GM10266 (cell line): ENCODE data around the gene SHF.
"Not testable (repeated sequence)": the region's sequence is repeated elsewhere in the genome, so short reads cannot be mapped to it uniquely, and the experiment has no call there.

Source experiments
- DNase-seq: peaks from one replicate; pipeline ENCODE4 v3.0.0; 2012; ENCODE audit errors: extremely low spot score
- TF ChIP-seq, protein P1 (sequence below): IDR thresholded peaks from 2 replicates; pipeline ENCODE4 v1.5.1; 2012; ENCODE audit warnings: mild to moderate bottlenecking, low read depth; ENCODE audit not compliant: control insufficient read depth, insufficient read depth; ENCODE audit errors: missing control alignments

SHF gene, protein sequence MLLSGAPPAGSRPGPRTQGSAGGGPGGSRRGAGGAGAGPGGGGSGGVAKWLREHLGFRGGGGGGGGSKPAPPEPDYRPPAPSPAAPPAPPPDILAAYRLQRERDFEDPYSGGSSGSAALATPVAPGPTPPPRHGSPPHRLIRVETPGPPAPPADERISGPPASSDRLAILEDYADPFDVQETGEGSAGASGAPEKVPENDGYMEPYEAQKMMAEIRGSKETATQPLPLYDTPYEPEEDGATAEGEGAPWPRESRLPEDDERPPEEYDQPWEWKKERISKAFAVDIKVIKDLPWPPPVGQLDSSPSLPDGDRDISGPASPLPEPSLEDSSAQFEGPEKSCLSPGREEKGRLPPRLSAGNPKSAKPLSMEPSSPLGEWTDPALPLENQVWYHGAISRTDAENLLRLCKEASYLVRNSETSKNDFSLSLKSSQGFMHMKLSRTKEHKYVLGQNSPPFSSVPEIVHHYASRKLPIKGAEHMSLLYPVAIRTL

DNA sequence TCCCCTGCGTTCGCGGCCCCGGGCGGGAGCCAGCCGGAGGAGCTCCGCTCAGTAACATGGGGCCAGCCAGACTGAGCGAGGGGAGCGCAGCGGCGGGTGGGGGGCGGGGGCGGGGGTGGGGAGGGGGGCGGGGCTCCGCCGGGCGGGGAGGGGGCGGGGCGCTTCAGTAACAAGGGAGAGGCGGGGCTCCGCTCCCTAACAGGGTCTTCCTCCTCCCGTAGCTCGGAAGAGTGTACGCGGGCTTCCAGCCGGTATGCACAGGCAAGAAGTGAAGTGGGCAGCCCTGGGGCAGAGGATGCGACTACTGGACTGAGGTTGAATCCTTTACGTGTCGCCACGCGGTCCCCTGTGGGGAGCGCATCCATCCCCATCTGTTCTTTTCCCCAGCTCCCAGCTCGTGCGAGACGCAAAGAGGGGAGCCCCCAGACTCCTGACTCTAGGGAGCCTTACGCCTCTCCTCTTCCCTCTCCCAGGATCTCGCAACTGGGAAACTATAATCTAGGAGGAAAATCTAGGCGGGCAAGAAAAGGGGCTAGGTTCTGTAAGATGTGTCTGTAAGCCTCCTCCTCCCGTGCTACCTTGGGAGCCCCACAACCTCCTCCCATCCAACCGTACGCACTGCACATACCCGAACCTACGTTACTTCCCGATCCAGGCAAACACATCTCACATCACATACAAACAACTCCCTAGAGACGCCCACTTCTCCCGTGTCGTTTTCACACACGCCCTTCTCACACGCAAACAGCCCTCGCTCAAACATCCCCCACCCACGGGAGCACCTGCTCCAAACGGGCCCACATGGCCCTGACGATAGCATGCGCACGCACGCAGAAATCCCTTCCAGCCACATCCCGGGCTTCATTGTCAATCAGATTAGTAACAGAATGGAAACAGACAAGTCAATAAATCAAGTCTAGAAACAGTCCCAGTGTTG is at the start of gene SHF:
TSS of gene SHF (minus strand) at position 73 of the 937 bp plus-strand sequence. CDS start at position 58, 15 bp downstream.
- TF ChIP-seq, protein P1, sequence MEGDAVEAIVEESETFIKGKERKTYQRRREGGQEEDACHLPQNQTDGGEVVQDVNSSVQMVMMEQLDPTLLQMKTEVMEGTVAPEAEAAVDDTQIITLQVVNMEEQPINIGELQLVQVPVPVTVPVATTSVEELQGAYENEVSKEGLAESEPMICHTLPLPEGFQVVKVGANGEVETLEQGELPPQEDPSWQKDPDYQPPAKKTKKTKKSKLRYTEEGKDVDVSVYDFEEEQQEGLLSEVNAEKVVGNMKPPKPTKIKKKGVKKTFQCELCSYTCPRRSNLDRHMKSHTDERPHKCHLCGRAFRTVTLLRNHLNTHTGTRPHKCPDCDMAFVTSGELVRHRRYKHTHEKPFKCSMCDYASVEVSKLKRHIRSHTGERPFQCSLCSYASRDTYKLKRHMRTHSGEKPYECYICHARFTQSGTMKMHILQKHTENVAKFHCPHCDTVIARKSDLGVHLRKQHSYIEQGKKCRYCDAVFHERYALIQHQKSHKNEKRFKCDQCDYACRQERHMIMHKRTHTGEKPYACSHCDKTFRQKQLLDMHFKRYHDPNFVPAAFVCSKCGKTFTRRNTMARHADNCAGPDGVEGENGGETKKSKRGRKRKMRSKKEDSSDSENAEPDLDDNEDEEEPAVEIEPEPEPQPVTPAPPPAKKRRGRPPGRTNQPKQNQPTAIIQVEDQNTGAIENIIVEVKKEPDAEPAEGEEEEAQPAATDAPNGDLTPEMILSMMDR, result no peak
- peak; percentile 89 for DNase-seq

DNA sequence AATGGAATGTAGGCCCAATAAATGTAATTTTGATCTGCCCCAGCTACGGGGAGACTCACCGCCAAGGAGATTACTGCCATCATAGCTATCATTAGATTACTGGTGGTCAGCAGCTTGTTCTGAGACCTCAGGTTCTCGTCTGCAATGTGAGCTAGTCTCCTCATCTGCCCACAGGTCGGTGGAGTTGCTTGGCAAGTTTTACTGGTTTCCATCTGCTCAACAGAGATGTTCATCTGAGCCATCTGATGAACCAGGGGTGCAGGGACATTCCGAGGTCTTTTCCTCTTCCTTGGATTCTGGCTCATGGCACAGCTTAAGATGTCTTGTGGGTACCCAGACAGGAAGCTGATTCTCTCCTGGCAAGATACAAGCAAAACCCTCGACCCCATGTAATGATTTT is 49.0 kb upstream of the SHF start:
- not testable (repeated sequence) for DNase-seq

DNA sequence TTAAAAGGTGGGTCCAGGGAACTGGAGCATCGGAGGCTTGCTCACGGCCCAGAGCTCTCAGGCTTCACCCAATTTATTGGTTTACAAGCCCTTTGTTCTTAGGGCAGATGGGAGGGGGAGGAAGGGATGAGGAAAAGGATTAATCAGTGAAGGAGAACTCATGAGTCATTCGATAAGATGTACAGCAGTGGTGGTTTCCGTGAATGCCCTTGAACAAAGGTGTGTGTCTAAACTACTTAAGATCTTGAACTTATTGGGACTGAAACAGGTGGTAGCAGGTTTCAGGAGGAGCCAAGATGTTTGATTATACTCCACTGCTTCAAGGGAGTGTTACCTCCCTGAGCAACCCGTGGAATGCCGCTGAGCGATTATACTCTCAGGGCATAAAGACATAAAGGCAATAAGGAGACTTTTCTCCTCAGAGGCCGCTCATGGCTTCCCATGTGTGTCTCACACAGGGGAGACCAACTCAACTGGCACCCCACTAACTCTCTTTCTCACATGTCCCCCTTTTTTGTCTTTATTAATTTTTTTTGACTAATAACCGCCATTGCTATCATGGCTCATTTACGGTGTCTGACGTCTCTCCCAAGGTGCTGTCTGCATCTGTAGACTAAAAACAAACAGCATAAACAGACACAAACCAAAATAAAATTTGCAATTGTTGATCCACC is 46.9 kb upstream of the SHF start:
- no peak for DNase-seq
- TF ChIP-seq, protein P1, result no peak

DNA sequence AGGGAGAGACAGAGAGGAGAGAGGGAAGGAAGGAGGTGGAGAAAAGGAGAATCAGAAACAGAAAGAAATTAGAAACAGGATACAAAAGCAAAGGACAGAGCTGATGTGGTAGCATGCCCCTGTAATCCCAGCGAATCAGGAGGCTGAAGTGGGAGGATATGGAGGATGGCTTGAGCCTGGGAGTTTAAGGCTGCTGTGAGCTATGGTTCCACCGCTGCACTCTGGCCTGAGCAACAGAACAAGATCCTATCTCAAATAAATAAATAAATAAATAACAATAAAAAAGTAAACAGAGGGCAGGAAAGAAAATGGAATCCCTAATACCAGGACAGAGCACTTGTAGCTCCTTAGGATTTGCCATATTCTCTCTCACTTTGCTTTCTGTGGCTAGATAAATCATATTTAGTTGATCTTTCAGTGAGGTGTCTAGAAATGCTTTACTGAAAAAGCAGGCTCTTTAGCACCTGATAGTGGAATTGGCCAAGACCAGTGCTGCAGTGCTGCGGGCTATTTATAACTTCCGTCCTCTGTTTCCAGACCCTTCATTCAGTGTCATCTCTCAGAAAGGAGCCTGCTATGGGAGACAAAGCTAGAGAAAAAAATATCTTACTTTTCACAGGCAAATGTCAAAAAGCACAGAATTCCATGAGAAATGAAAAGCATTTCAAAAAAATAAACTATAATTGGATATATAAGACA is 44.2 kb upstream of the SHF start:
- no peak for DNase-seq
- TF ChIP-seq, protein P1, result no peak

DNA sequence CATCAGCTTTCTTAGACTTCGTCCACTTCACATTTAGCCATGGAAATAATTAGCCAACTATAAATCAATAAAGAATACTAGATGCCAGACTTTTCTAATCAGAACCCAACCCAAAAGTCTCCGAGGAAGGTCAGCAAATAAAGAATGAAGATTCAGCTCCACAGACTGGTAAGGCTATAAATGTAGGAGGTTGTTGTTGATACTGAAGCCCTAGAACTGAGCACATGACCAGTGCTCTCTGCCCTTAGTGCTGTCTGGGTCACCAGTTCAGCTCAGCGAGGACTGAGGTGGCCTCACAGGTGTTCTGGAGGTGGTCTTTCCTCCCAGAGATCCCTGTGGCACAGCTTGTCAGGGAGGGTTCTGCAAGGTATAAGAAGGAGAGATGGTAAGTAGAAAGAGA is 43.4 kb upstream of the SHF start:
- no peak for DNase-seq
- TF ChIP-seq, protein P1, result no peak

DNA sequence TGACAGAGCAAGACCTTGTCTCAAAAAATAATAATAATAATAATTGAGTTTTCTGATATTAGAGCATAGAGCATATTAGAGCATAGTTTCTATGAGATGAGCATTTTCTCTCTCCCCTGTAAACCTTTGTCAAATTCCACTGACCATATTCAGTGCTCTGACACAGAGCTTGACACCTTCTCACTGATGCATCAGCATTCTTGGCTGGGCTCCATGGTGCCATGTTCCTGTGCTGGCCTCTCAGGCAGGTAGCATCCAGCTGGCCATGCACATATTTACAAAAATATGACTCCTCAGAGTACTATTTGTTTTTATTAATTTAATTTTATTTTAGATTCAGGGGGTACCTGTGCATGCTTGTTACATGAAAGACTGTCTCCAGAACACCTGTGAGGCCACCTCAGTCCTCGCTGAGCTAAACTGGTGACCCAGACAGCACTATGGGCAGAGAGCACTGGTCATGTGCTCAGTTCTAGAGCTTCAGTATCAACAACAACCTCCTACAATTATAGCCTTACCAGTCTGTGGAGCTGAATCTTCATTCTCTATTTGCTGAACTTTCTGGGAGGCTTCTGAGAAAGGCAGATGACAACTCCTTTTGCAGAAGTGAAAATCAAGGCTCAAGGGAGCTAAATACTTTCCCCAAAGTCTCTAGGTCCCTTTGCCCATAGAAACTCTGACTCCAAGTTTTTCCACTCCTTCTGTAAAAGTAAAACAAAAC is 42.6 kb upstream of the SHF start:
- no peak for DNase-seq
- TF ChIP-seq, protein P1, result no peak

DNA sequence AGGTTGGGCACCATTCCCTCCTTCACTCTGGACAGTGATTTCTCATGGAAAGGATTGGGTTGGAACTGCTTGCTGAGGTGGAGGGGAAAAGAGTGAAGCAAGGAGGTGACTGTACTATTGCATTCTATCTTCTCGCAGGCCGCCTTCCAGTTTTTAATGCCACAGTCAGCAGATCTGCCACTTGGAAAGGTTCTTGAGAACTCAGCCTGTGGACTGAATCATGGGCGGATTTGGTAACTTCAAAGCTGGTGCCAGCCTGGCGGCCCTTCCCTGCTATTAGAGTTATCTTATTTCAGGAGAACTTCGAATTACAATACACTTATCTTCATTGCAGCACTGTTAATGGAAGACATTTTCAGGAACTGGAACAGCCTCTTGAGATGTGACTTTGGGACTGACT is 41.2 kb upstream of the SHF start:
- DNase-seq, result no peak

More for the DNA sequence above, 41.2 kb upstream of the SHF start:
- TF ChIP-seq, protein P1, result no peak
